ENCODE data around the gene ENHO. TPM values are rescaled to one million over a fixed set of nuclear protein-coding genes. Genes with fewer than 3 reads are reported as not detected.

ENHO gene
- total and polyA plus RNA-seq, 2 donors (not counting 1 experiment from before 2014, with no cell fraction given) = not detected

GRCh38 chr9:34507966-34508365 lies 14.8 kb downstream of the ENHO start:
- Histone ChIP-seq H3K27ac (ENCODE audit: insufficient read depth, low read length) (no peak overlapping the region), H2AFZ (ENCODE audit: low read length) (no peak overlapping the region), H3K36me3 (ENCODE audit: control insufficient read depth, insufficient read depth, low read length) (no peaks in the 10 kb centered on the region), H3K4me2 (ENCODE audit: extremely low read depth, insufficient read depth, low read length) (no peak overlapping the region), H3K4me1 (ENCODE audit: control insufficient read depth, extremely low read depth, insufficient read depth, low read length) (no peaks in the 10 kb centered on the region), H3K9ac (ENCODE audit: insufficient read depth, low read length) (no peak overlapping the region), H3K27me3 (ENCODE audit: control insufficient read depth, insufficient read depth, low read length) (peaks cover 11% of the 10 kb centered on the region), H3K79me2 (ENCODE audit: control insufficient read depth, insufficient read depth, low read length) (no peaks in the 10 kb centered on the region), H4K20me1 (ENCODE audit: control insufficient read depth, extremely low read depth, insufficient read depth, low read length) (no peaks in the 10 kb centered on the region), H3K9me3 (ENCODE audit: control insufficient read depth, insufficient read depth, low read depth, low read length) (no peaks in the 10 kb centered on the region), H3K4me3 (replicated peaks in 1 of 4; ENCODE audit: control extremely low read depth in 1 of 4, insufficient read depth in 1 of 4, low read depth in 3 of 4, low read length in 4 of 4) (no peak overlapping the region)
- DNase-seq (ENCODE audit: low read depth in 2 of 2) = no peak
- TF ChIP-seq CTCF (conservative IDR thresholded peaks at IDR 0.05 in 1 of 2, IDR thresholded peaks at IDR 0.05 in 1 of 2; ENCODE audit: low read depth in 1 of 2, low read length in 2 of 2) = no peak
- no peak for TF ChIP-seq EZH2 (IDR thresholded peaks at IDR 0.05; ENCODE audit: low read length, missing control alignments)

DNA sequence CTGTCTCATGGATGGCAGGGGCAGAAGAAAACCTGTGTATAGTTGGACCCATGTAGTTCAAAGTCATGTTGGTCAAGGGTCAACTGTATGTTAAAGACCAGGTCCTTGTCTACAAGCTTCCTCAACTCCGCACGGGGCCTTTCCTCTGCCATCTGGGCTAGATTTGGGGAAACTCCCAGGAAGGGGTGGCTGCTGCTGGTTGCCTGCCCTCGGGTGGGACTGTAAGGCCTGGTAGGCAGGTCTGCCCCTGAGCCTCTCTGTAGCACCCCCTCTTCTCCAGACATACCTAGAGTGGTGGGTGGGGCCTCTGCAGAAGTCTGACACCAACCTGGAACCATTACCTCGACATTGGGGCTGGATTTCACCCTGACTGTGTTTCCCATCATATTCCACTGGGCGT lies 15.2 kb downstream of the ENHO start:
- TF ChIP-seq CTCF (conservative IDR thresholded peaks at IDR 0.05 in 1 of 2, IDR thresholded peaks at IDR 0.05 in 1 of 2; ENCODE audit: low read depth in 1 of 2, low read length in 2 of 2) (no peak), EZH2 (IDR thresholded peaks at IDR 0.05; ENCODE audit: low read length, missing control alignments) (no peak)
- Histone ChIP-seq H4K20me1 (ENCODE audit: control insufficient read depth, extremely low read depth, insufficient read depth, low read length) (no peaks in the 10 kb centered on the region), H3K9ac (ENCODE audit: insufficient read depth, low read length) (no peak overlapping the region), H3K9me3 (ENCODE audit: control insufficient read depth, insufficient read depth, low read depth, low read length) (no peaks in the 10 kb centered on the region), H3K4me3 (replicated peaks in 1 of 4; ENCODE audit: control extremely low read depth in 1 of 4, insufficient read depth in 1 of 4, low read depth in 3 of 4, low read length in 4 of 4) (no peak overlapping the region), H3K36me3 (ENCODE audit: control insufficient read depth, insufficient read depth, low read length) (no peaks in the 10 kb centered on the region), H2AFZ (ENCODE audit: low read length) (no peak overlapping the region), H3K4me1 (ENCODE audit: control insufficient read depth, extremely low read depth, insufficient read depth, low read length) (no peaks in the 10 kb centered on the region), H3K27ac (ENCODE audit: insufficient read depth, low read length) (no peak overlapping the region), H3K4me2 (ENCODE audit: extremely low read depth, insufficient read depth, low read length) (no peak overlapping the region), H3K79me2 (ENCODE audit: control insufficient read depth, insufficient read depth, low read length) (no peaks in the 10 kb centered on the region), H3K27me3 (ENCODE audit: control insufficient read depth, insufficient read depth, low read length) (peaks cover 11% of the 10 kb centered on the region)
- no peak for DNase-seq (ENCODE audit: low read depth in 2 of 2)

GRCh38 chr9:34506623-34507022 lies 16.2 kb downstream of the ENHO start:
- DNase-seq (ENCODE audit: low read depth in 2 of 2) = no peak
- no peaks in the 10 kb centered on the region for H3K36me3 ChIP-seq (ENCODE audit: control insufficient read depth, insufficient read depth, low read length)
- no peaks in the 10 kb centered on the region for H3K4me1 ChIP-seq (ENCODE audit: control insufficient read depth, extremely low read depth, insufficient read depth, low read length)
- peaks cover 11% of the 10 kb centered on the region for H3K27me3 ChIP-seq (ENCODE audit: control insufficient read depth, insufficient read depth, low read length)
- TF ChIP-seq EZH2 (IDR thresholded peaks at IDR 0.05; ENCODE audit: low read length, missing control alignments) = no peak
- TF ChIP-seq CTCF (conservative IDR thresholded peaks at IDR 0.05 in 1 of 2, IDR thresholded peaks at IDR 0.05 in 1 of 2; ENCODE audit: low read depth in 1 of 2, low read length in 2 of 2) = no peak
- H3K79me2 ChIP-seq (ENCODE audit: control insufficient read depth, insufficient read depth, low read length) = no peaks in the 10 kb centered on the region
- no peak overlapping the region for H3K4me3 ChIP-seq (replicated peaks in 1 of 4; ENCODE audit: control extremely low read depth in 1 of 4, insufficient read depth in 1 of 4, low read depth in 3 of 4, low read length in 4 of 4)
- no peaks in the 10 kb centered on the region for H4K20me1 ChIP-seq (ENCODE audit: control insufficient read depth, extremely low read depth, insufficient read depth, low read length)
- H3K27ac ChIP-seq (ENCODE audit: insufficient read depth, low read length) = no peak overlapping the region
- H3K4me2 ChIP-seq (ENCODE audit: extremely low read depth, insufficient read depth, low read length) = no peak overlapping the region
- H3K9me3 ChIP-seq (ENCODE audit: control insufficient read depth, insufficient read depth, low read depth, low read length) = no peaks in the 10 kb centered on the region
- H3K9ac ChIP-seq (ENCODE audit: insufficient read depth, low read length) = no peak overlapping the region
- no peak overlapping the region for H2AFZ ChIP-seq (ENCODE audit: low read length)
